ENCODE measurements around the gene GPR31. TPM values are rescaled to one million over a fixed set of nuclear protein-coding genes. Genes with fewer than 3 reads are reported as not detected.

The GPR31 gene
- total RNA-seq, 1 experiment from 2014 or later: not detected

GRCh38 chr6:167130008-167130677 lies 27.6 kb downstream of the GPR31 start (continued):
- TF ChIP-seq, protein P1, sequence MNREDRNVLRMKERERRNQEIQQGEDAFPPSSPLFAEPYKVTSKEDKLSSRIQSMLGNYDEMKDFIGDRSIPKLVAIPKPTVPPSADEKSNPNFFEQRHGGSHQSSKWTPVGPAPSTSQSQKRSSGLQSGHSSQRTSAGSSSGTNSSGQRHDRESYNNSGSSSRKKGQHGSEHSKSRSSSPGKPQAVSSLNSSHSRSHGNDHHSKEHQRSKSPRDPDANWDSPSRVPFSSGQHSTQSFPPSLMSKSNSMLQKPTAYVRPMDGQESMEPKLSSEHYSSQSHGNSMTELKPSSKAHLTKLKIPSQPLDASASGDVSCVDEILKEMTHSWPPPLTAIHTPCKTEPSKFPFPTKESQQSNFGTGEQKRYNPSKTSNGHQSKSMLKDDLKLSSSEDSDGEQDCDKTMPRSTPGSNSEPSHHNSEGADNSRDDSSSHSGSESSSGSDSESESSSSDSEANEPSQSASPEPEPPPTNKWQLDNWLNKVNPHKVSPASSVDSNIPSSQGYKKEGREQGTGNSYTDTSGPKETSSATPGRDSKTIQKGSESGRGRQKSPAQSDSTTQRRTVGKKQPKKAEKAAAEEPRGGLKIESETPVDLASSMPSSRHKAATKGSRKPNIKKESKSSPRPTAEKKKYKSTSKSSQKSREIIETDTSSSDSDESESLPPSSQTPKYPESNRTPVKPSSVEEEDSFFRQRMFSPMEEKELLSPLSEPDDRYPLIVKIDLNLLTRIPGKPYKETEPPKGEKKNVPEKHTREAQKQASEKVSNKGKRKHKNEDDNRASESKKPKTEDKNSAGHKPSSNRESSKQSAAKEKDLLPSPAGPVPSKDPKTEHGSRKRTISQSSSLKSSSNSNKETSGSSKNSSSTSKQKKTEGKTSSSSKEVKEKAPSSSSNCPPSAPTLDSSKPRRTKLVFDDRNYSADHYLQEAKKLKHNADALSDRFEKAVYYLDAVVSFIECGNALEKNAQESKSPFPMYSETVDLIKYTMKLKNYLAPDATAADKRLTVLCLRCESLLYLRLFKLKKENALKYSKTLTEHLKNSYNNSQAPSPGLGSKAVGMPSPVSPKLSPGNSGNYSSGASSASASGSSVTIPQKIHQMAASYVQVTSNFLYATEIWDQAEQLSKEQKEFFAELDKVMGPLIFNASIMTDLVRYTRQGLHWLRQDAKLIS (CRISPR knock-in tag; IDR thresholded peaks at IDR 0.05; ENCODE audit: borderline replicate concordance): no peak
- TF ChIP-seq, protein P2, sequence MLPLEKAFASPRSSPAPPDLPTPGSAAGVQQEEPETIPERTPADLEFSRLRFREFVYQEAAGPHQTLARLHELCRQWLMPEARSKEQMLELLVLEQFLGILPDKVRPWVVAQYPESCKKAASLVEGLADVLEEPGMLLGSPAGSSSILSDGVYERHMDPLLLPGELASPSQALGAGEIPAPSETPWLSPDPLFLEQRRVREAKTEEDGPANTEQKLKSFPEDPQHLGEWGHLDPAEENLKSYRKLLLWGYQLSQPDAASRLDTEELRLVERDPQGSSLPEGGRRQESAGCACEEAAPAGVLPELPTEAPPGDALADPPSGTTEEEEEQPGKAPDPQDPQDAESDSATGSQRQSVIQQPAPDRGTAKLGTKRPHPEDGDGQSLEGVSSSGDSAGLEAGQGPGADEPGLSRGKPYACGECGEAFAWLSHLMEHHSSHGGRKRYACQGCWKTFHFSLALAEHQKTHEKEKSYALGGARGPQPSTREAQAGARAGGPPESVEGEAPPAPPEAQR (CRISPR knock-in tag; IDR thresholded peaks at IDR 0.05): no peak
- TF ChIP-seq MLX (CRISPR knock-in tag; IDR thresholded peaks at IDR 0.05) (no peak), ZNF423 (CRISPR knock-in tag; IDR thresholded peaks at IDR 0.05) (no peak), ESRRA (CRISPR knock-in tag; IDR thresholded peaks at IDR 0.05; ENCODE audit: borderline replicate concordance) (no peak), TEAD4 (CRISPR knock-in tag; IDR thresholded peaks at IDR 0.05) (no peak)
- TF ChIP-seq, protein P3, sequence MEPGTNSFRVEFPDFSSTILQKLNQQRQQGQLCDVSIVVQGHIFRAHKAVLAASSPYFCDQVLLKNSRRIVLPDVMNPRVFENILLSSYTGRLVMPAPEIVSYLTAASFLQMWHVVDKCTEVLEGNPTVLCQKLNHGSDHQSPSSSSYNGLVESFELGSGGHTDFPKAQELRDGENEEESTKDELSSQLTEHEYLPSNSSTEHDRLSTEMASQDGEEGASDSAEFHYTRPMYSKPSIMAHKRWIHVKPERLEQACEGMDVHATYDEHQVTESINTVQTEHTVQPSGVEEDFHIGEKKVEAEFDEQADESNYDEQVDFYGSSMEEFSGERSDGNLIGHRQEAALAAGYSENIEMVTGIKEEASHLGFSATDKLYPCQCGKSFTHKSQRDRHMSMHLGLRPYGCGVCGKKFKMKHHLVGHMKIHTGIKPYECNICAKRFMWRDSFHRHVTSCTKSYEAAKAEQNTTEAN (CRISPR knock-in tag; IDR thresholded peaks at IDR 0.05): no peak
- TF ChIP-seq, protein P4, sequence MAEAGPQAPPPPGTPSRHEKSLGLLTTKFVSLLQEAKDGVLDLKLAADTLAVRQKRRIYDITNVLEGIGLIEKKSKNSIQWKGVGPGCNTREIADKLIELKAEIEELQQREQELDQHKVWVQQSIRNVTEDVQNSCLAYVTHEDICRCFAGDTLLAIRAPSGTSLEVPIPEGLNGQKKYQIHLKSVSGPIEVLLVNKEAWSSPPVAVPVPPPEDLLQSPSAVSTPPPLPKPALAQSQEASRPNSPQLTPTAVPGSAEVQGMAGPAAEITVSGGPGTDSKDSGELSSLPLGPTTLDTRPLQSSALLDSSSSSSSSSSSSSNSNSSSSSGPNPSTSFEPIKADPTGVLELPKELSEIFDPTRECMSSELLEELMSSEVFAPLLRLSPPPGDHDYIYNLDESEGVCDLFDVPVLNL (CRISPR knock-in tag; IDR thresholded peaks at IDR 0.05; ENCODE audit: borderline replicate concordance, low read depth): no peak

- ATAC-seq (no peak), DNase-seq (ENCODE audit: low spot score) (no peak)
- Mint-ChIP-seq H3K27ac (no peak overlapping the region), H3K36me3 (no peaks in the 10 kb centered on the region), H3K27me3 (ENCODE audit: low read depth) (no peaks in the 10 kb centered on the region), H3K4me3 (no peak overlapping the region), H3K4me1 (no peaks in the 10 kb centered on the region), H3K9me3 (no peaks in the 10 kb centered on the region)
- TF ChIP-seq TCF7 (CRISPR knock-in tag; IDR thresholded peaks at IDR 0.05; ENCODE audit: low read depth): no peak
- TF ChIP-seq, protein P5, sequence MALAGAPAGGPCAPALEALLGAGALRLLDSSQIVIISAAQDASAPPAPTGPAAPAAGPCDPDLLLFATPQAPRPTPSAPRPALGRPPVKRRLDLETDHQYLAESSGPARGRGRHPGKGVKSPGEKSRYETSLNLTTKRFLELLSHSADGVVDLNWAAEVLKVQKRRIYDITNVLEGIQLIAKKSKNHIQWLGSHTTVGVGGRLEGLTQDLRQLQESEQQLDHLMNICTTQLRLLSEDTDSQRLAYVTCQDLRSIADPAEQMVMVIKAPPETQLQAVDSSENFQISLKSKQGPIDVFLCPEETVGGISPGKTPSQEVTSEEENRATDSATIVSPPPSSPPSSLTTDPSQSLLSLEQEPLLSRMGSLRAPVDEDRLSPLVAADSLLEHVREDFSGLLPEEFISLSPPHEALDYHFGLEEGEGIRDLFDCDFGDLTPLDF (CRISPR knock-in tag; IDR thresholded peaks at IDR 0.05): no peak
- no peak for TF ChIP-seq ZNF671 (CRISPR knock-in tag; IDR thresholded peaks at IDR 0.05)
- TF ChIP-seq, protein P2 (CRISPR knock-in tag; IDR thresholded peaks at IDR 0.05): no peak
- no peak for TF ChIP-seq JUN (CRISPR knock-in tag; IDR thresholded peaks at IDR 0.05)
- no peak for TF ChIP-seq MAX (CRISPR knock-in tag; IDR thresholded peaks at IDR 0.05)
- CTCF ChIA-PET: interaction anchor here (1.9 kb wide), 1 partner anchor 12 kb away, joined by 10 read pairs; no protein-coding TSS in a partner anchor
- POLR2A ChIA-PET: no interaction called here
These were observed 28.2 kb downstream of the GPR31 start for GRCh38 chr6:167129562-167129961.
